Endothelial cell of umbilical vein (primary cell): ENCODE measurements around the gene NAALAD2. TPM values are rescaled to one million over a fixed set of nuclear protein-coding genes. Genes with fewer than 3 reads are reported as not detected.

Experiments used
- BruUV-seq: library from RNA; stranded (reverse); fragments of 400-500 nt; replicated peaks from 2 replicates; lab custom pipeline; 2021; lab: Mats Ljungman, UMichigan
- CTCF ChIA-PET: fragments of 300-600, 350-600 bp; sonication (Branson Sonifier 250); formaldehyde crosslinking; loops from one replicate; lab custom pipeline; 2021; ENCODE audit warnings: antibody characterized with exemption, inconsistent platforms; lab: Charles Lee
- POLR2A ChIA-PET: fragments of 300-600, 350-600 bp; sonication (Branson Sonifier 250); formaldehyde crosslinking; loops from one replicate; lab custom pipeline; 2021; ENCODE audit warnings: antibody characterized with exemption, inconsistent platforms; lab: Charles Lee
- DNase-seq: peaks from one replicate; pipeline ENCODE4 v3.0.0-alpha.2; 2011; ENCODE audit warnings: low read depth, low spot score
- FAIRE-seq: peaks from 2 replicates; lab custom pipeline; 2011; peaks lifted over from hg19 to GRCh38; lab: Jason Lieb, UNC
- H2AFZ ChIP-seq: 2 replicates; pipeline ENCODE4 v1.6.0; 2012; ENCODE audit warnings: low read depth, low read length, control low read depth, inconsistent platforms
- H3K27ac ChIP-seq: 2 replicates; pipeline ENCODE4 v1.5.1; 2011; ENCODE audit warnings: low read depth, mild to moderate bottlenecking, control low read depth, low read length, moderate library complexity; ENCODE audit not compliant: insufficient read depth
- H3K27me3 ChIP-seq, 2 experiments: 2 replicates each; pipeline versions ENCODE4 v1.6.0 to v1.6.1; 2011; ENCODE audit warnings: low read length in 2 of 2, mixed read lengths in 1 of 2; ENCODE audit not compliant: control insufficient read depth in 2 of 2, insufficient read depth in 2 of 2
- H3K36me3 ChIP-seq, 2 experiments: 2 replicates in 1 of 2; 3 replicates in 1 of 2; pipeline ENCODE4 v1.5.1; 2011; ENCODE audit warnings: low read length in 2 of 2, mild to moderate bottlenecking in 1 of 2, moderate library complexity in 1 of 2; ENCODE audit not compliant: control insufficient read depth in 2 of 2, insufficient read depth in 2 of 2; ENCODE audit errors: extremely low read depth in 1 of 2
- H3K4me1 ChIP-seq: 3 replicates; pipeline ENCODE4 v1.5.1; 2011; ENCODE audit warnings: mild to moderate bottlenecking, low read length; ENCODE audit not compliant: control insufficient read depth, insufficient read depth; ENCODE audit errors: extremely low read depth
- H3K4me2 ChIP-seq: 2 replicates; pipeline ENCODE4 v1.6.1; 2011; ENCODE audit warnings: low read length, control low read depth, mixed read lengths; ENCODE audit not compliant: insufficient read depth
- H3K4me3 ChIP-seq, 3 experiments: fragments of 200-600 bp in 1 of 3; sonication (generic), shearing (Covaris generic) in 1 of 3; replicated peaks in 1 of 3; 2 replicates each; pipeline ENCODE4 v1.5.1; 2011 to 2016; ENCODE audit warnings: control low read depth in 3 of 3, low read length in 3 of 3, mild to moderate bottlenecking in 2 of 3, inconsistent platforms in 1 of 3, low read depth in 1 of 3, moderate library complexity in 1 of 3; ENCODE audit not compliant: insufficient read depth in 1 of 3
- H3K79me2 ChIP-seq: 2 replicates; pipeline ENCODE4 v1.6.0; 2012; ENCODE audit warnings: low read length, inconsistent platforms; ENCODE audit not compliant: control insufficient read depth, insufficient read depth
- H3K9ac ChIP-seq: replicated peaks from 2 replicates; pipeline ENCODE3; 2011; ENCODE audit warnings: low read length, control low read depth; ENCODE audit not compliant: insufficient read depth; ENCODE audit errors: extremely low read depth
- H3K9me1 ChIP-seq: replicated peaks from 3 replicates; pipeline ENCODE4 v1.6.0; 2011; ENCODE audit warnings: mild to moderate bottlenecking, low read length; ENCODE audit not compliant: control insufficient read depth, insufficient read depth; ENCODE audit errors: extremely low read depth
- H3K9me3 ChIP-seq: replicated peaks from 2 replicates; pipeline ENCODE4 v1.5.1; 2012; ENCODE audit warnings: low read length, inconsistent platforms; ENCODE audit not compliant: control insufficient read depth, insufficient read depth
- H4K20me1 ChIP-seq: replicated peaks from 2 replicates; pipeline ENCODE3; 2011; ENCODE audit warnings: mild to moderate bottlenecking, low read length; ENCODE audit not compliant: control insufficient read depth, insufficient read depth; ENCODE audit errors: extremely low read depth
- CTCF ChIP-seq, 2 donors: IDR thresholded peaks; 1 replicate in 1 of 2; 2 replicates in 1 of 2; pipeline ENCODE4 v1.5.1; 2011; ENCODE audit warnings: low read length in 2 of 2, mild to moderate bottlenecking in 2 of 2, moderate library complexity in 2 of 2, control low read depth in 1 of 2, inconsistent platforms in 1 of 2, low read depth in 1 of 2; ENCODE audit not compliant: insufficient read depth in 1 of 2; ENCODE audit errors: extremely low read depth in 1 of 2
- EZH2 ChIP-seq: IDR thresholded peaks from 2 replicates; pipeline ENCODE4 v1.6.1; 2012; ENCODE audit warnings: borderline replicate concordance, low read depth, mild to moderate bottlenecking, moderate library complexity, low read length, inconsistent platforms; ENCODE audit not compliant: severe bottlenecking
- FOS ChIP-seq: IDR thresholded peaks from 2 replicates; pipeline ENCODE4 v1.6.1; 2011; ENCODE audit warnings: mild to moderate bottlenecking, low read length, moderate library complexity, borderline replicate concordance; ENCODE audit not compliant: insufficient read depth
- GATA2 ChIP-seq: IDR thresholded peaks from 2 replicates; pipeline ENCODE4 v1.7.0; 2011; ENCODE audit warnings: low read depth, mild to moderate bottlenecking, moderate library complexity, mixed read lengths, low read length; ENCODE audit not compliant: insufficient read length, insufficient read depth
- JUN ChIP-seq: IDR thresholded peaks from 2 replicates; pipeline ENCODE4 v1.6.1; 2011; ENCODE audit warnings: borderline replicate concordance, low read depth; ENCODE audit not compliant: insufficient read length, insufficient read depth
- MAX ChIP-seq: IDR thresholded peaks from 2 replicates; pipeline ENCODE4 v1.6.1; 2011; ENCODE audit not compliant: insufficient read depth, insufficient read length
- MYC ChIP-seq: IDR thresholded peaks from one replicate; pipeline ENCODE4 v1.6.1; 2011; ENCODE audit warnings: mild to moderate bottlenecking, low read depth, low read length
- POLR2A ChIP-seq: IDR thresholded peaks from 2 replicates; pipeline ENCODE4 v1.6.1; 2012; ENCODE audit warnings: low read depth, mild to moderate bottlenecking, control low read depth, low read length
- POLR2AphosphoS5 ChIP-seq: IDR thresholded peaks from 2 replicates; pipeline ENCODE4 v1.6.1; 2012; ENCODE audit warnings: low read depth, mild to moderate bottlenecking, control low read depth, low read length, moderate library complexity; ENCODE audit not compliant: insufficient read depth
- dilution Hi-C: fragments of 300-500 bp; cut with MboI; formaldehyde crosslinking; loops from one replicate; pipeline ENCODE4 v1.15.0; 2019; ENCODE audit warnings: low sequenced_read_pairs; ENCODE audit not compliant: extremely low pct_ligation_motif_present
- intact Hi-C: fragments of 100-400 bp; cut with micrococcal nuclease; formaldehyde crosslinking; loops from one replicate; pipeline ENCODE4 v1.10.0; 2022
- polyA plus RNA-seq, 4 experiments: library from polyadenylated mRNA; depleted of rRNA in 3 of 4; stranded (reverse) in 3 of 4; unstranded in 1 of 4; fragments of >200 nt; gene quantifications; 2 replicates each; pipeline versions ENCODE4 v1.2.1 to v1.2.3, GENCODE V29; 2011 to 2012; ENCODE audit warnings: missing spikeins in 1 of 4
- total RNA-seq: library from RNA; stranded (reverse); gene quantifications from 2 replicates; pipeline ENCODE4 v1.2.3, GENCODE V29; 2021

The NAALAD2 gene
- total and polyA plus RNA-seq, 2 donors (not counting 3 experiments of a cell fraction or from before 2014, with no cell fraction given): 0.66 to 1.1 TPM

- CTCF ChIA-PET: no interaction called here
- POLR2A ChIA-PET: no interaction called here
- peak; percentile 81 for FAIRE-seq
- peak; percentile 36 for DNase-seq
- intact Hi-C loops (no loop called here), dilution Hi-C loops (no loop called here)
- no peaks in the 10 kb centered on the region for H3K9me1 ChIP-seq
- peaks cover 0 to 6% of the 10 kb centered on the region in 2 experiments for H3K36me3 ChIP-seq
- H4K20me1 ChIP-seq: peaks cover 8% of the 10 kb centered on the region
- peak overlapping the region; percentile 89 for H3K4me2 ChIP-seq
- no TSS peak for BruUV-seq
- TF ChIP-seq CTCF (IDR thresholded peaks at IDR 0.05; ENCODE audit: extremely low read depth in 1 of 2, insufficient read depth in 1 of 2, low read depth in 1 of 2, low read length in 2 of 2): no peak
- TF ChIP-seq FOS: peak; percentile 35
- TF ChIP-seq JUN: peak; percentile 9
- H3K4me1 ChIP-seq: peaks cover 25% of the 10 kb centered on the region
- peaks cover 77% of the 10 kb centered on the region for H3K79me2 ChIP-seq
- no peak overlapping the region for H3K9ac ChIP-seq
- peak overlapping the region in 1 of 3 experiments; percentile 90 for H3K4me3 ChIP-seq
- H2AFZ ChIP-seq: no peak overlapping the region
- no peak overlapping the region for H3K27ac ChIP-seq
- H3K27me3 ChIP-seq: no peaks in the 10 kb centered on the region
- H3K9me3 ChIP-seq: no peaks in the 10 kb centered on the region
Observed at GRCh38 chr11:90220391-90220790, 85.9 kb downstream of the NAALAD2 start.

GRCh38 chr11:90221803-90222458 is 87.5 kb downstream of the NAALAD2 start:
- Histone ChIP-seq H3K79me2 (peaks cover 62% of the 10 kb centered on the region), H4K20me1 (peaks cover 8% of the 10 kb centered on the region), H3K9me1 (no peaks in the 10 kb centered on the region), H3K4me3 (peak overlapping the region; percentile 77 to 90 (median 81)), H3K27me3 (no peaks in the 10 kb centered on the region), H3K27ac (peak overlapping the region; percentile 78), H3K9me3 (no peaks in the 10 kb centered on the region), H3K4me2 (peak overlapping the region; percentile 89), H3K36me3 (no peaks in the 10 kb centered on the region), H3K4me1 (peaks cover 25% of the 10 kb centered on the region), H2AFZ (peak overlapping the region; percentile 99), H3K9ac (peak overlapping the region; percentile 85)
- intact Hi-C loops: no loop called here
- BruUV-seq: no TSS peak
- POLR2A ChIA-PET: no interaction called here
- DNase-seq: peak; percentile 63
- FAIRE-seq: no peak
- CTCF ChIA-PET: interaction anchor here (1.7 to 3.4 kb wide), 2 partner anchors 15 to 17 kb away, joined by 4 to 14 read pairs; no protein-coding TSS in a partner anchor
- TF ChIP-seq POLR2AphosphoS5 (no peak), CTCF (IDR thresholded peaks at IDR 0.05; ENCODE audit: extremely low read depth in 1 of 2, insufficient read depth in 1 of 2, low read depth in 1 of 2, low read length in 2 of 2) (no peak), EZH2 (no peak), FOS (no peak), GATA2 (no peak), MAX (no peak), JUN (no peak), POLR2A (no peak), MYC (no peak)
- dilution Hi-C loops: no loop called here
